Right lobe of liver (tissue), 4 donors: ENCODE results near the gene CHST13.

Source experiments
- CTCF ChIP-seq, 4 donors: fragments of 200-600 bp in 3 of 4; fragments of 450-650 bp in 1 of 4; IDR thresholded peaks; one replicate each; pipeline versions ENCODE4 v1.5.1 to v1.8.0; 2016 to 2022; ENCODE audit warnings: antibody characterized with exemption in 4 of 4, mild to moderate bottlenecking in 2 of 4
- POLR2A ChIP-seq: fragments of 450-650 bp; IDR thresholded peaks from one replicate; pipeline ENCODE4 v1.6.1; 2017; ENCODE audit warnings: antibody characterized with exemption, mild to moderate bottlenecking
- donor health status: DM: no; HTN: no; CAD: no.
- donor health status: DM: no; HTN: no; CAD: no.
- donor health status: DM: no; HTN: yes; CAD: no.

- TF ChIP-seq POLR2A, result no peak
- TF ChIP-seq CTCF (IDR thresholded peaks at IDR 0.05), result no peak
Observed at GRCh38 chr3:126526668-126527005, 2.7 kb downstream of the CHST13 start.
